Stomach (tissue), 9 donors: ENCODE data around the gene GABRD. TPM values are rescaled to one million over a fixed set of nuclear protein-coding genes. Genes with fewer than 3 reads are reported as not detected.

Source experiments
- DNase-seq, 2 donors: peaks; one replicate each; pipeline versions ENCODE4 v3.0.0 to v3.0.0-alpha.2; 2013 to 2019
- H3K27ac ChIP-seq, 5 donors: fragments of 200-600 bp in 4 of 5; sonication (generic) in 4 of 5; one replicate each; pipeline ENCODE4 v1.5.1; 2013 to 2019; ENCODE audit warnings: mild to moderate bottlenecking in 1 of 5, moderate library complexity in 1 of 5
- H3K27me3 ChIP-seq, 3 donors: fragments of 200-600 bp; sonication (generic); one replicate each; pipeline ENCODE4 v1.5.1; 2017 to 2019; ENCODE audit warnings: mixed run types in 1 of 3
- H3K36me3 ChIP-seq, 4 donors: fragments of 200-600 bp; sonication (generic); 1 replicate in 3 of 4; 2 replicates in 1 of 4; pipeline ENCODE4 v1.5.1; 2016 to 2019
- H3K4me1 ChIP-seq, 4 donors: fragments of 200-600 bp; sonication (generic); one replicate each; pipeline ENCODE4 v1.5.1; 2016 to 2019
- H3K4me3 ChIP-seq, 4 donors: fragments of 200-600 bp; sonication (generic) in 3 of 4; one replicate each; pipeline ENCODE4 v1.5.1; 2016 to 2019; ENCODE audit warnings: mild to moderate bottlenecking in 1 of 4
- H3K9me3 ChIP-seq, 4 donors: fragments of 200-600 bp; sonication (generic); one replicate each; pipeline ENCODE4 v1.5.1; 2016 to 2019
- CTCF ChIP-seq, 7 experiments: fragments of 450-650 bp in 4 of 7; fragments of 200-600 bp in 3 of 7; sonication (generic) in 3 of 7; IDR thresholded peaks; one replicate each; pipeline ENCODE4 v1.5.1; 2016 to 2019; ENCODE audit warnings: antibody characterized with exemption in 7 of 7, control low read depth in 2 of 7, mild to moderate bottlenecking in 1 of 7
- EP300 ChIP-seq: sonication (generic); formaldehyde crosslinking; IDR thresholded peaks from one replicate; pipeline ENCODE4 v1.6.1; 2017; ENCODE audit warnings: antibody characterized with exemption
- POLR2A ChIP-seq, 4 donors: fragments of 450-650 bp; IDR thresholded peaks; one replicate each; pipeline ENCODE4 v1.6.1; 2016; ENCODE audit warnings: antibody characterized with exemption in 4 of 4, control low read depth in 2 of 4, mild to moderate bottlenecking in 1 of 4, moderate library complexity in 1 of 4
- POLR2AphosphoS5 ChIP-seq, 3 donors: sonication (generic); formaldehyde crosslinking; IDR thresholded peaks; one replicate each; pipeline ENCODE4 v1.6.1; 2016; ENCODE audit warnings: antibody characterized with exemption in 3 of 3
- WGBS, 5 donors: extraction: QIAGEN DNeasy Blood & Tissue Kit in 3 of 5; methylation state at CpG; one replicate each; pipeline versions ENCODE4 v1.1.5 to v1.1.7; 2013 to 2018; 5-methylcytosine and 5-hydroxymethylcytosine counted together
- intact Hi-C: fragments of 100-400 bp; cut with DNase I; formaldehyde crosslinking; loops from one replicate; pipeline ENCODE4 v1.15.1; 2023; ENCODE audit warnings: low total_unique reads
- polyA plus RNA-seq, 3 donors: library from polyadenylated mRNA; stranded (reverse); fragments of 200-250 nt; gene quantifications; one replicate each; pipeline ENCODE4 v1.2.3, GENCODE V29; 2013
- total RNA-seq, 5 donors: library from RNA; depleted of rRNA; stranded (reverse); fragments of >200 nt; gene quantifications; one replicate each; pipeline versions ENCODE4 v1.1.0 to v1.2.3, GENCODE V29; 2014 to 2016
- donor health status: healthy with polysubstance abuse.
- donor health status: Bipolar disorder and iron deficiency.
- donor health status: healthy.

Gene GABRD
- total and polyA plus RNA-seq, 8 donors, result 0.50 to 1.5 (median 0.95) TPM; not detected in 5

- Histone ChIP-seq H3K9me3 (no peaks in the 10 kb centered on the region), H3K27ac (no peak overlapping the region), H3K4me3 (no peak overlapping the region), H3K27me3 (peaks cover 5 to 43% (median 14%) of the 10 kb centered on the region in 3 donors), H3K36me3 (peaks cover 0 to 23% (median 22%) of the 10 kb centered on the region in 4 donors), H3K4me1 (peaks cover 0 to 42% (median 32%) of the 10 kb centered on the region in 4 donors)
- intact Hi-C loops, result loop anchor here (5.0 kb wide), 1 partner anchor 105 kb away; no protein-coding TSS in a partner anchor
- no peak for DNase-seq
- no peak for TF ChIP-seq EP300
- TF ChIP-seq POLR2AphosphoS5 (IDR thresholded peaks at IDR 0.05), result no peak
- TF ChIP-seq CTCF (IDR thresholded peaks at IDR 0.05), result no peak
- no peak for TF ChIP-seq POLR2A (IDR thresholded peaks at IDR 0.05)
- WGBS, 5 donors, result 90 to 96% (median 92%) methylated on average over 9 to 10 of the region's 10 CpGs
Measured at GRCh38 chr1:2052756-2053155, 33.6 kb downstream of the GABRD start.

GRCh38 chr1:2053217-2053616 lies 34.1 kb downstream of the GABRD start:
- H3K4me3 ChIP-seq, result no peak overlapping the region
- H3K36me3 ChIP-seq, result peaks cover 0 to 25% (median 25%) of the 10 kb centered on the region in 4 donors
- peaks cover 5 to 39% (median 11%) of the 10 kb centered on the region in 3 donors for H3K27me3 ChIP-seq
- H3K4me1 ChIP-seq, result peaks cover 0 to 38% (median 30%) of the 10 kb centered on the region in 4 donors
- WGBS, 5 donors, result 71 to 84% (median 78%) methylated on average over 8 to 17 of the region's 17 CpGs
- no peak overlapping the region for H3K27ac ChIP-seq
- H3K9me3 ChIP-seq, result no peaks in the 10 kb centered on the region
- no peak for DNase-seq
- intact Hi-C loops, result loop anchor here (5.0 kb wide), 1 partner anchor 106 kb away; no protein-coding TSS in a partner anchor
- TF ChIP-seq CTCF (IDR thresholded peaks at IDR 0.05) (no peak), EP300 (no peak), POLR2A (IDR thresholded peaks at IDR 0.05) (no peak), POLR2AphosphoS5 (IDR thresholded peaks at IDR 0.05) (no peak)

- H3K27ac ChIP-seq, result no peak overlapping the region
- peaks cover 0 to 33% (median 29%) of the 10 kb centered on the region in 4 donors for H3K4me1 ChIP-seq
Measured at GRCh38 chr1:2053784-2054376, 34.7 kb downstream of the GABRD start.

GRCh38 chr1:2054560-2054959 lies 35.4 kb downstream of the GABRD start:
- TF ChIP-seq POLR2AphosphoS5 (IDR thresholded peaks at IDR 0.05) (no peak), CTCF (IDR thresholded peaks at IDR 0.05) (no peak), EP300 (no peak), POLR2A (IDR thresholded peaks at IDR 0.05) (no peak)
- intact Hi-C loops, result loop anchor here (5.0 kb wide), 1 partner anchor 107 kb away; no protein-coding TSS in a partner anchor
- H3K9me3 ChIP-seq, result no peaks in the 10 kb centered on the region
- H3K27ac ChIP-seq, result no peak overlapping the region
- WGBS, 5 donors, result 66 to 87% (median 84%) methylated on average over 22 of the region's 22 CpGs
- no peak for DNase-seq
- no peak overlapping the region for H3K4me3 ChIP-seq
- H3K4me1 ChIP-seq, result peaks cover 0 to 27% (median 23%) of the 10 kb centered on the region in 4 donors
- H3K27me3 ChIP-seq, result peaks cover 4 to 25% (median 5%) of the 10 kb centered on the region in 3 donors
- H3K36me3 ChIP-seq, result peaks cover 0 to 36% (median 34%) of the 10 kb centered on the region in 4 donors

More at GRCh38 chr1:2053784-2054376, 34.7 kb downstream of the GABRD start:
- Histone ChIP-seq H3K27me3 (peaks cover 5 to 32% (median 11%) of the 10 kb centered on the region in 3 donors), H3K9me3 (no peaks in the 10 kb centered on the region), H3K4me3 (no peak overlapping the region), H3K36me3 (peaks cover 0 to 30% (median 28%) of the 10 kb centered on the region in 4 donors)
- intact Hi-C loops, result loop anchor here (5.0 kb wide), 1 partner anchor 107 kb away; no protein-coding TSS in a partner anchor
- TF ChIP-seq EP300 (no peak), POLR2A (IDR thresholded peaks at IDR 0.05) (no peak), POLR2AphosphoS5 (IDR thresholded peaks at IDR 0.05) (no peak), CTCF (IDR thresholded peaks at IDR 0.05) (no peak)
- 82 to 94% (median 92%) methylated on average over 8 to 12 of the region's 12 CpGs for WGBS, 5 donors
- no peak for DNase-seq
